MM.1S (cell line): ENCODE data around the gene UCHL5.
"Not testable (repeated sequence)": the region's sequence is repeated elsewhere in the genome, so short reads cannot be mapped to it uniquely, and the experiment has no call there.

Source experiments
- DNase-seq: peaks from one replicate; pipeline ENCODE4 v3.0.0-alpha.2; 2015
- H2AFZ ChIP-seq: fragments of 300-600 bp; sonication (generic); 2 replicates; pipeline ENCODE4 v1.6.0; 2016; ENCODE audit warnings: antibody characterized with exemption, low read length
- H3F3A ChIP-seq: fragments of 300-600 bp; sonication (generic); 2 replicates; pipeline ENCODE4 v1.6.1; 2016; ENCODE audit warnings: mild to moderate bottlenecking, antibody characterized with exemption, low read length, moderate library complexity, mixed read lengths; ENCODE audit not compliant: insufficient read depth
- H3K27ac ChIP-seq: fragments of 300-600 bp; sonication (generic); 2 replicates; pipeline ENCODE4 v1.5.1; 2016; ENCODE audit warnings: mild to moderate bottlenecking, low read length
- H3K27me3 ChIP-seq: fragments of 300-600 bp; sonication (generic); replicated peaks from 2 replicates; pipeline ENCODE4 v1.6.0; 2016; ENCODE audit warnings: low read length; ENCODE audit not compliant: insufficient read depth
- H3K36me3 ChIP-seq: fragments of 300-600 bp; sonication (generic); replicated peaks from 2 replicates; pipeline ENCODE4 v1.6.1; 2016; ENCODE audit warnings: mild to moderate bottlenecking, low read length, mixed read lengths; ENCODE audit not compliant: insufficient read depth
- H3K4me1 ChIP-seq: fragments of 300-600 bp; sonication (generic); 2 replicates; pipeline ENCODE4 v1.6.1; 2016; ENCODE audit warnings: low read length, mixed read lengths
- H3K4me2 ChIP-seq: fragments of 300-600 bp; sonication (generic); 2 replicates; pipeline ENCODE4 v1.6.0; 2016; ENCODE audit warnings: low read depth, low read length
- H3K4me3 ChIP-seq: fragments of 300-600 bp; sonication (generic); 2 replicates; pipeline ENCODE4 v1.5.1; 2016; ENCODE audit warnings: low read length, mixed read lengths
- H3K79me2 ChIP-seq: fragments of 300-600 bp; sonication (generic); 2 replicates; pipeline ENCODE4 v1.6.1; 2016; ENCODE audit warnings: mixed run types, low read length, mixed read lengths
- H3K9ac ChIP-seq: fragments of 300-600 bp; sonication (generic); 2 replicates; pipeline ENCODE4 v1.6.1; 2016; ENCODE audit warnings: low read length, mixed read lengths
- H3K9me2 ChIP-seq: fragments of 300-600 bp; sonication (generic); replicated peaks from 2 replicates; pipeline ENCODE4 v1.6.1; 2016; ENCODE audit warnings: mild to moderate bottlenecking, low read length, mixed read lengths; ENCODE audit not compliant: insufficient read depth
- H3K9me3 ChIP-seq: fragments of 300-600 bp; sonication (generic); replicated peaks from 2 replicates; pipeline ENCODE4 v1.6.1; 2016; ENCODE audit warnings: mild to moderate bottlenecking, low read length, mixed read lengths; ENCODE audit not compliant: insufficient read depth
- H4K20me1 ChIP-seq: fragments of 300-600 bp; sonication (generic); 2 replicates; pipeline ENCODE4 v1.6.1; 2016; ENCODE audit warnings: mild to moderate bottlenecking, low read length, moderate library complexity, mixed read lengths; ENCODE audit not compliant: insufficient read depth
- CTCF ChIP-seq: fragments of 300-600 bp; sonication (generic); IDR thresholded peaks from 2 replicates; pipeline ENCODE4 v1.5.1; 2016; ENCODE audit warnings: antibody characterized with exemption, low read length, mixed read lengths
- EZH2 ChIP-seq: fragments of 300-600 bp; sonication (generic); optimal IDR thresholded peaks from 2 replicates; pipeline ENCODE3; 2017; ENCODE audit warnings: low read depth, mild to moderate bottlenecking, antibody characterized with exemption, low read length, mixed read lengths
- EZH2phosphoT487 ChIP-seq: fragments of 300-600 bp; sonication (generic); IDR thresholded peaks from 2 replicates; pipeline ENCODE4 v1.6.1; 2018; ENCODE audit warnings: antibody characterized with exemption, low read length

The UCHL5 gene

GRCh38 chr1:192980856-192981255 is 78.3 kb downstream of the UCHL5 start:
- TF ChIP-seq EZH2 = no peak
- TF ChIP-seq EZH2phosphoT487 = no peak
- TF ChIP-seq CTCF = no peak
- H3K9ac ChIP-seq = no peak overlapping the region
- no peak for DNase-seq
- no peaks in the 10 kb centered on the region for H3K9me3 ChIP-seq
- H3K9me2 ChIP-seq = no peaks in the 10 kb centered on the region
- no peaks in the 10 kb centered on the region for H4K20me1 ChIP-seq
- no peaks in the 10 kb centered on the region for H3K27me3 ChIP-seq
- no peak overlapping the region for H3K27ac ChIP-seq
- no peak overlapping the region for H3K4me3 ChIP-seq
- no peaks in the 10 kb centered on the region for H3F3A ChIP-seq
- H2AFZ ChIP-seq = no peak overlapping the region
- no peaks in the 10 kb centered on the region for H3K79me2 ChIP-seq
- H3K4me2 ChIP-seq = no peak overlapping the region
- H3K4me1 ChIP-seq = no peaks in the 10 kb centered on the region
- H3K36me3 ChIP-seq = no peaks in the 10 kb centered on the region

GRCh38 chr1:192980334-192980733 is 78.8 kb downstream of the UCHL5 start:
- not testable (repeated sequence) for H4K20me1 ChIP-seq, H3K9me2 ChIP-seq, DNase-seq, H3K27ac ChIP-seq, H3K4me1 ChIP-seq, H3K79me2 ChIP-seq, H3K9me3 ChIP-seq, H3K36me3 ChIP-seq, H3K4me3 ChIP-seq, H3F3A ChIP-seq, H2AFZ ChIP-seq, H3K4me2 ChIP-seq, H3K27me3 ChIP-seq, H3K9ac ChIP-seq

GRCh38 chr1:192979542-192979941 is 79.6 kb downstream of the UCHL5 start:
- no peak overlapping the region for H3K4me2 ChIP-seq
- TF ChIP-seq CTCF (no peak), EZH2phosphoT487 (no peak), EZH2 (no peak)
- no peak overlapping the region for H3K4me3 ChIP-seq
- no peaks in the 10 kb centered on the region for H3K27me3 ChIP-seq
- H3K9ac ChIP-seq = no peak overlapping the region
- no peak for DNase-seq
- no peak overlapping the region for H3K27ac ChIP-seq
- H3F3A ChIP-seq = no peaks in the 10 kb centered on the region
- H3K9me2 ChIP-seq = no peaks in the 10 kb centered on the region
- H3K9me3 ChIP-seq = no peaks in the 10 kb centered on the region
- no peaks in the 10 kb centered on the region for H3K4me1 ChIP-seq
- H3K79me2 ChIP-seq = no peaks in the 10 kb centered on the region
- no peaks in the 10 kb centered on the region for H4K20me1 ChIP-seq
- no peaks in the 10 kb centered on the region for H3K36me3 ChIP-seq
- no peak overlapping the region for H2AFZ ChIP-seq

GRCh38 chr1:192978195-192978710 is 80.9 kb downstream of the UCHL5 start:
- Histone ChIP-seq H3K27me3 (no peaks in the 10 kb centered on the region), H3K4me1 (no peaks in the 10 kb centered on the region), H3K9me2 (no peaks in the 10 kb centered on the region), H3K9me3 (no peaks in the 10 kb centered on the region), H3K36me3 (no peaks in the 10 kb centered on the region), H3K4me3 (no peak overlapping the region), H4K20me1 (no peaks in the 10 kb centered on the region), H3K4me2 (no peak overlapping the region), H3F3A (no peaks in the 10 kb centered on the region), H3K9ac (no peak overlapping the region), H2AFZ (no peak overlapping the region), H3K79me2 (no peaks in the 10 kb centered on the region), H3K27ac (no peak overlapping the region)
- no peak for DNase-seq
- TF ChIP-seq EZH2 = no peak
- TF ChIP-seq CTCF = no peak
- TF ChIP-seq EZH2phosphoT487 = no peak
